ENCODE data around the gene CD300H.

CD300H gene

DNA sequence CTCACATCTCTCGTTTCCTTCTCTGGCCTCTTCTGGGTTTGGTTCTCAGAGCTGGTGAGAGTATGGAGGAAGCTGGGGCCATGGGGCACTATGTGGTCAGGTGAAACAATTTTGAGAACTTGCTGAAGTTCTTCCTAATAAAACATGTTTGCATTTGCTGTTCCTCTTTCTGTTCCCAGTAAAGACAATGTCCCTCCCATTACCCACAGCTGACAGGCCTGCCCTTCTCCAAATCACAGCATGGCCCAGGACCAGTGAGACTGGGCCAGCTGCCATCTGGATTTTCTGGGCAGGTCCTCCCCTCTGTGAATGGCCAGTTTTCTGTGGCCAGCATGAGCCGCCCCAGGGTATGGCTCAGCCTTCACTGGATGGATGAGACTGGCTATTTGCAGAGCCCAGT, at the start of gene CD300H:
TSS of gene CD300H (minus strand) at position 113 of the 400 bp plus-strand sequence.
- no peak for ATAC-seq
- TF ChIP-seq GLIS3 (CRISPR knock-in tag; IDR thresholded peaks at IDR 0.05) (no peak), ARNTL (CRISPR knock-in tag; IDR thresholded peaks at IDR 0.05; ENCODE audit: borderline replicate concordance, low read depth) (no peak), ZNF8 (CRISPR knock-in tag; IDR thresholded peaks at IDR 0.05) (no peak), SNAI2 (CRISPR knock-in tag; IDR thresholded peaks at IDR 0.05) (no peak)
- TF ChIP-seq, protein P1, sequence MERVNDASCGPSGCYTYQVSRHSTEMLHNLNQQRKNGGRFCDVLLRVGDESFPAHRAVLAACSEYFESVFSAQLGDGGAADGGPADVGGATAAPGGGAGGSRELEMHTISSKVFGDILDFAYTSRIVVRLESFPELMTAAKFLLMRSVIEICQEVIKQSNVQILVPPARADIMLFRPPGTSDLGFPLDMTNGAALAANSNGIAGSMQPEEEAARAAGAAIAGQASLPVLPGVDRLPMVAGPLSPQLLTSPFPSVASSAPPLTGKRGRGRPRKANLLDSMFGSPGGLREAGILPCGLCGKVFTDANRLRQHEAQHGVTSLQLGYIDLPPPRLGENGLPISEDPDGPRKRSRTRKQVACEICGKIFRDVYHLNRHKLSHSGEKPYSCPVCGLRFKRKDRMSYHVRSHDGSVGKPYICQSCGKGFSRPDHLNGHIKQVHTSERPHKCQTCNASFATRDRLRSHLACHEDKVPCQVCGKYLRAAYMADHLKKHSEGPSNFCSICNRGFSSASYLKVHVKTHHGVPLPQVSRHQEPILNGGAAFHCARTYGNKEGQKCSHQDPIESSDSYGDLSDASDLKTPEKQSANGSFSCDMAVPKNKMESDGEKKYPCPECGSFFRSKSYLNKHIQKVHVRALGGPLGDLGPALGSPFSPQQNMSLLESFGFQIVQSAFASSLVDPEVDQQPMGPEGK (CRISPR knock-in tag; IDR thresholded peaks at IDR 0.05; ENCODE audit: borderline replicate concordance): no peak
- TF ChIP-seq, protein P2, sequence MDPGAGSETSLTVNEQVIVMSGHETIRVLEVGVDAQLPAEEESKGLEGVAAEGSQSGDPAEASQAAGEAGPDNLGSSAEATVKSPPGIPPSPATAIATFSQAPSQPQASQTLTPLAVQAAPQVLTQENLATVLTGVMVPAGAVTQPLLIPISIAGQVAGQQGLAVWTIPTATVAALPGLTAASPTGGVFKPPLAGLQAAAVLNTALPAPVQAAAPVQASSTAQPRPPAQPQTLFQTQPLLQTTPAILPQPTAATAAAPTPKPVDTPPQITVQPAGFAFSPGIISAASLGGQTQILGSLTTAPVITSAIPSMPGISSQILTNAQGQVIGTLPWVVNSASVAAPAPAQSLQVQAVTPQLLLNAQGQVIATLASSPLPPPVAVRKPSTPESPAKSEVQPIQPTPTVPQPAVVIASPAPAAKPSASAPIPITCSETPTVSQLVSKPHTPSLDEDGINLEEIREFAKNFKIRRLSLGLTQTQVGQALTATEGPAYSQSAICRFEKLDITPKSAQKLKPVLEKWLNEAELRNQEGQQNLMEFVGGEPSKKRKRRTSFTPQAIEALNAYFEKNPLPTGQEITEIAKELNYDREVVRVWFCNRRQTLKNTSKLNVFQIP (CRISPR knock-in tag; IDR thresholded peaks at IDR 0.05; ENCODE audit: borderline replicate concordance, low read depth): no peak

DNA sequence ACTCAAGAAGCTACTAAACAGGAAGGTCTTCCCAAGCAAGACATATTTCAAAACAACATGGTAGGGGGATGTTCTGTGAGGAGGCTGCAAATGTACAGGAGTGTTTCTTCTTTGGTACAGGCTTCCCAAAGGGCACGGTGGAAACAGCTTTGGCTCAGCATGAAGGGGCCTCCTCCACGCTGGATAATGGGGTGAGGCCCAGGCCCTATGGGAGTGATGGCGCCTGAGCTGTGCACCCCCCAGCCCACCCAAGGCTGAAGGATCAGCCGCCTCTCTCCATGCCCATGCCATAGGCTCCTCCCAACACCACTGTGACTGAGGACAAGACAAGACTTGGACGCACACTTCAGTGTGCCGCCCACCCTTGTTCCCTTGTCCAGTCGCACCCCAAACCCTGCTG, 49.4 kb upstream of the CD300H start:
- TF ChIP-seq RARB (CRISPR knock-in tag; IDR thresholded peaks at IDR 0.05) (no peak), CSDC2 (CRISPR knock-in tag; IDR thresholded peaks at IDR 0.05) (no peak), ZC3H10 (CRISPR knock-in tag; IDR thresholded peaks at IDR 0.05) (no peak), ZFP30 (CRISPR knock-in tag; IDR thresholded peaks at IDR 0.05) (no peak)
- ATAC-seq: no peak; the same call in 2 of the 3 replicates

DNA sequence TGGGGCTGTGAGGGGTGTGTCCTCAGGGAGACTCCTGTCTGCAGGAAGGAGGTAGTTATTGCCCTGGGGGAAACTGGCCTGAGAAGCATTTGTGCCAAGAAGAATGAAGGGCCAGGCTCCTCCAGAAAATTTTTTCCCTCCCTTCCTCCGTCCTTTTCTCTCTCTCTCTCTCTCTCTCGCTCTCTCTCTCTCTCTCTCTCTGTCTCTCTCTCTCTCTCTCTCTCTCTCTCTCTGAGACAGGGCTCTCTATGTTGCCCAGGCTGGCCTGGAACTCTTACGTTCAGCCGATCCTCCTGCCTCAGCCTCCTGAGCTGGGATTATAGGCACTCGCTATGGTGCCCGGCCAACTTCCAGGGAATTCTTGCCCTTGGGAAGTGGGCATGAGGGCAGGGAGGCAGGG, 44.7 kb upstream of the CD300H start:
- ATAC-seq: no peak

More for the DNA sequence above, 44.7 kb upstream of the CD300H start:
- no peak for TF ChIP-seq RARB (CRISPR knock-in tag; IDR thresholded peaks at IDR 0.05)
- TF ChIP-seq, protein P1 (CRISPR knock-in tag; IDR thresholded peaks at IDR 0.05; ENCODE audit: borderline replicate concordance): no peak
- TF ChIP-seq TOX (CRISPR knock-in tag; IDR thresholded peaks at IDR 0.05; ENCODE audit: borderline replicate concordance): no peak
- TF ChIP-seq, protein P3, sequence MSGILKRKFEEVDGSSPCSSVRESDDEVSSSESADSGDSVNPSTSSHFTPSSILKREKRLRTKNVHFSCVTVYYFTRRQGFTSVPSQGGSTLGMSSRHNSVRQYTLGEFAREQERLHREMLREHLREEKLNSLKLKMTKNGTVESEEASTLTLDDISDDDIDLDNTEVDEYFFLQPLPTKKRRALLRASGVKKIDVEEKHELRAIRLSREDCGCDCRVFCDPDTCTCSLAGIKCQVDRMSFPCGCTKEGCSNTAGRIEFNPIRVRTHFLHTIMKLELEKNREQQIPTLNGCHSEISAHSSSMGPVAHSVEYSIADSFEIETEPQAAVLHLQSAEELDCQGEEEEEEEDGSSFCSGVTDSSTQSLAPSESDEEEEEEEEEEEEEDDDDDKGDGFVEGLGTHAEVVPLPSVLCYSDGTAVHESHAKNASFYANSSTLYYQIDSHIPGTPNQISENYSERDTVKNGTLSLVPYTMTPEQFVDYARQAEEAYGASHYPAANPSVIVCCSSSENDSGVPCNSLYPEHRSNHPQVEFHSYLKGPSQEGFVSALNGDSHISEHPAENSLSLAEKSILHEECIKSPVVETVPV (CRISPR knock-in tag; IDR thresholded peaks at IDR 0.05): no peak
- TF ChIP-seq ZFP30 (CRISPR knock-in tag; IDR thresholded peaks at IDR 0.05): no peak
- no peak for TF ChIP-seq BACH2 (CRISPR knock-in tag; IDR thresholded peaks at IDR 0.05; ENCODE audit: borderline replicate concordance)
- no peak for TF ChIP-seq ARNTL (CRISPR knock-in tag; IDR thresholded peaks at IDR 0.05; ENCODE audit: borderline replicate concordance, low read depth)
- no peak for TF ChIP-seq CSDC2 (CRISPR knock-in tag; IDR thresholded peaks at IDR 0.05)
- TF ChIP-seq ZNF8 (CRISPR knock-in tag; IDR thresholded peaks at IDR 0.05): no peak
- TF ChIP-seq ZNF70 (CRISPR knock-in tag; IDR thresholded peaks at IDR 0.05): no peak
- TF ChIP-seq, protein P4, sequence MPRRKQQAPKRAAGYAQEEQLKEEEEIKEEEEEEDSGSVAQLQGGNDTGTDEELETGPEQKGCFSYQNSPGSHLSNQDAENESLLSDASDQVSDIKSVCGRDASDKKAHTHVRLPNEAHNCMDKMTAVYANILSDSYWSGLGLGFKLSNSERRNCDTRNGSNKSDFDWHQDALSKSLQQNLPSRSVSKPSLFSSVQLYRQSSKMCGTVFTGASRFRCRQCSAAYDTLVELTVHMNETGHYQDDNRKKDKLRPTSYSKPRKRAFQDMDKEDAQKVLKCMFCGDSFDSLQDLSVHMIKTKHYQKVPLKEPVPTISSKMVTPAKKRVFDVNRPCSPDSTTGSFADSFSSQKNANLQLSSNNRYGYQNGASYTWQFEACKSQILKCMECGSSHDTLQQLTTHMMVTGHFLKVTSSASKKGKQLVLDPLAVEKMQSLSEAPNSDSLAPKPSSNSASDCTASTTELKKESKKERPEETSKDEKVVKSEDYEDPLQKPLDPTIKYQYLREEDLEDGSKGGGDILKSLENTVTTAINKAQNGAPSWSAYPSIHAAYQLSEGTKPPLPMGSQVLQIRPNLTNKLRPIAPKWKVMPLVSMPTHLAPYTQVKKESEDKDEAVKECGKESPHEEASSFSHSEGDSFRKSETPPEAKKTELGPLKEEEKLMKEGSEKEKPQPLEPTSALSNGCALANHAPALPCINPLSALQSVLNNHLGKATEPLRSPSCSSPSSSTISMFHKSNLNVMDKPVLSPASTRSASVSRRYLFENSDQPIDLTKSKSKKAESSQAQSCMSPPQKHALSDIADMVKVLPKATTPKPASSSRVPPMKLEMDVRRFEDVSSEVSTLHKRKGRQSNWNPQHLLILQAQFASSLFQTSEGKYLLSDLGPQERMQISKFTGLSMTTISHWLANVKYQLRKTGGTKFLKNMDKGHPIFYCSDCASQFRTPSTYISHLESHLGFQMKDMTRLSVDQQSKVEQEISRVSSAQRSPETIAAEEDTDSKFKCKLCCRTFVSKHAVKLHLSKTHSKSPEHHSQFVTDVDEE (CRISPR knock-in tag; IDR thresholded peaks at IDR 0.05): no peak
- TF ChIP-seq GLIS3 (CRISPR knock-in tag; IDR thresholded peaks at IDR 0.05): no peak
- no peak for TF ChIP-seq ZC3H10 (CRISPR knock-in tag; IDR thresholded peaks at IDR 0.05)
- no peak for TF ChIP-seq TCF4 (CRISPR knock-in tag; IDR thresholded peaks at IDR 0.05; ENCODE audit: borderline replicate concordance)
- TF ChIP-seq ZFP3 (CRISPR knock-in tag; IDR thresholded peaks at IDR 0.05): no peak
- no peak for TF ChIP-seq OSR1 (CRISPR knock-in tag; IDR thresholded peaks at IDR 0.05)
- no peak for TF ChIP-seq ESRRG (CRISPR knock-in tag; IDR thresholded peaks at IDR 0.05)
- no peak for TF ChIP-seq ISL1 (CRISPR knock-in tag; IDR thresholded peaks at IDR 0.05)
